WTC11 (cell line): ENCODE data around the gene MYO9A.

Experiments used
- FOXP4 ChIP-seq: sonication (generic); formaldehyde crosslinking; IDR thresholded peaks from 2 replicates; pipeline ENCODE4 v1.8.0; 2022; ENCODE audit warnings: mild to moderate bottlenecking, missing genetic modification reagents
- MLX ChIP-seq: sonication (generic); formaldehyde crosslinking; IDR thresholded peaks from 2 replicates; pipeline ENCODE4 v1.8.1; 2023; ENCODE audit warnings: mild to moderate bottlenecking, missing genetic modification reagents, moderate library complexity

- no peak for TF ChIP-seq MLX (CRISPR knock-in tag)
- TF ChIP-seq FOXP4 (CRISPR knock-in tag), result no peak
These were observed 172.9 kb downstream of the MYO9A start for GRCh38 chr15:71945012-71945411.
